Measurements from ENCODE around the gene TIMM22.

Gene TIMM22

DNA sequence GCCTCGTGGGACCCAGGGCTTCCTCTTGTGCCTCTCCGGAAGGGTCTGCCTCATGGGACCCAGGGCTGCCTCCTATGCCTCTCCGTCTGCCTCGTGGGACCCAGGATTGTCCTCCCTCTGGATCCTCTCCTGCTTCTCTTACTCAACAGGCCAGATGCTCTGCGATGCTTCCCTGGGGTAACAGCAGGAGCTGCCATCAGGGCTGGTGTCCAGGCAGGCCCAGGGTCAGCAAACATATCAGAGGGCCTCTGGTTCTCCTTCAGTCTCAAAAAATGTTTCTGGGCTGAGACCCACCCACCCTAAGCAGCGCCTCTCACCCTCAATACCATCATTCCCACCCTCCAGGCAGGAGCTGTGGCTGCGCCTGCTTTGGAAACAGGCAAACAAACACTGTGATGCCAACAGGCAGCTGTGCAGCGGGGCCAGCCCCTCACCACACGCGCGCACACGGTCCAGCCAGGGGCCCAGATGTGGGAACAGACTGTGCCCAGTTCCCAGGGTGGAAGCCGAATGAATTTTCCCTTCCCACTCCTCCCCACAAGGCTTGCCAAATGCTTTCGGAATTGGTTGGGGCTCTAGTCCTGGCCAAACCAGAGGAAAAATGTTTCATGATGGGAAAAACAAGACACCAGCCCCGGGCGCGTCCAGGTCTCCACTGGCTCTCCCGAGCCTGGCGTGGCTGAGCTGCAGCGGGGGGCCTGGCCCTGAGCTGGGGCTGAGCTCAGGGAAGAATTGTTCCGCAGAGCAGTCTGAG is 11.3 kb downstream of the TIMM22 start (continued):
- TF ChIP-seq ZBTB26 (tag by site-specific recombination; optimal IDR thresholded peaks at IDR 0.05): no peak

DNA sequence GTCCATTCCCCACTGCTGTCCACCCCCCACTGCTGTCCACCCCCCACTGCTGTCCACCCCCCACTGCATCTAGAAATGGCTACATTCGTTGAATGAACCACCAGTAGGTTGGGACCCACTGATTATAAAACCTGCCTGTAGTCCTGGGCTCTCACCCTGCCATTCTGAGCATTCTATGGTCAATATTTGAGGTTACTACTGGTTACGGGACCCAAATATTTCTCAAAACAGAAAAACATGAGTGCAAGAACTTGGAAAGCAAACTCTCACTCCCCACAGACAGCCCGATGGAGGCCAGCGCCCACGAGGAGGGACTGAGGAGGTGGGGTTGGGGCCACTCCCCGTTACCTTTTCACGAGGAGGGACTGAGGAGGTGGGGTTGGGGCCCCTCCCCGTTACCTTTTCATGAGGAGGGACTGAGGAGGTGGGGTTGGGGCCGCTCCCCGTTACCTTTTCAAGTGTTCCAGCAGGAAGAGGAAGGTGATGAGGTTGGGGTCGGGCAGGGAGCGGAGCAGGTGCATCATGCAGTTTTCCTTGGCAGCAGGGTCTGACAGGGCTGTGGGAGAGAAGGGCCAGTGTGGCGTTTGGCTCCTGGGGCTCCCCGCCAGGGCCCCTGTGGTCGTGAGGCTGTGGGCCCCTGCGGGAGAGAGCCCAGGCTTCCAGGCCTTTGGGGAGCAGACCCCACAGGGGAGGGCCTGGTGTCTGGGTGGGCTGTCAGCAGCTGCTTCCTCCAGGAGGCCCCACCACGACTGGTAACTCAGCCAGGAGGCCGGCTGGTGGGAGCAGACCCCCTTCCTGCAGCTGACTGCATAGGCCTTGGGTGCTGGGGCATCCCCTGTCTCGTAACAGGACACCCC is 12.5 kb downstream of the TIMM22 start:
- TF ChIP-seq GLIS2 (tag by site-specific recombination; IDR thresholded peaks at IDR 0.05) (peak; percentile 38; the same call in 1 of the 2 replicates), YY2 (tag by site-specific recombination; IDR thresholded peaks at IDR 0.05) (no peak), ZIC2 (tag by site-specific recombination; IDR thresholded peaks at IDR 0.05) (peak; percentile 57), GLIS1 (tag by site-specific recombination; IDR thresholded peaks at IDR 0.05) (peak; percentile 52; the same call in 1 of the 2 replicates)
- CTCF ChIA-PET: interaction anchor here (0.8 to 1.3 kb wide), 2 partner anchors 10 to 13 kb away, joined by 3 to 4 read pairs; partner anchors contain the start of gene TIMM22

GRCh38 chr17:1010086-1010450 is 13.1 kb downstream of the TIMM22 start:
- ChIA-PET POLR2A (no interaction called here), CTCF (interaction anchor here (0.8 to 1.3 kb wide), 2 partner anchors 11 to 14 kb away, joined by 3 to 4 read pairs; partner anchors contain the start of gene TIMM22)
- peak; percentile 53; the same call in 1 of the 2 replicates for TF ChIP-seq EGR2 (tag by site-specific recombination; IDR thresholded peaks at IDR 0.05; ENCODE audit: low read depth)
- no peak for TF ChIP-seq ZNF704 (tag by site-specific recombination; IDR thresholded peaks at IDR 0.05)
- peak; percentile 38 for TF ChIP-seq ZFHX2 (tag by site-specific recombination; conservative IDR thresholded peaks at IDR 0.05)
- no peak overlapping the region for H3K27ac ChIP-seq (ENCODE audit: extremely low read depth, low read depth, low read length)
- H3K9me3 ChIP-seq (ENCODE audit: control insufficient read depth, insufficient read depth, low read depth, low read length): no peaks in the 10 kb centered on the region
- no peaks in the 10 kb centered on the region for H3K4me1 ChIP-seq (ENCODE audit: control insufficient read depth, insufficient read depth, low read length)
- H3K36me3 ChIP-seq (ENCODE audit: control insufficient read depth in 2 of 2, insufficient read depth in 1 of 2, low read length in 2 of 2): peaks cover 0 to 71% of the 10 kb centered on the region in 2 experiments; a peak in 2 of 3 replicates
- H3K4me3 ChIP-seq (ENCODE audit: low read depth, low read length): no peak overlapping the region

More for the DNA sequence above, 12.5 kb downstream of the TIMM22 start:
- POLR2A ChIA-PET: no interaction called here
- no peak overlapping the region for H3K4me3 ChIP-seq (ENCODE audit: low read depth, low read length)
- H3K27ac ChIP-seq (ENCODE audit: extremely low read depth, low read depth, low read length): no peak overlapping the region
- H3K9me3 ChIP-seq (ENCODE audit: control insufficient read depth, insufficient read depth, low read depth, low read length): no peaks in the 10 kb centered on the region
- peaks cover 0 to 77% of the 10 kb centered on the region in 2 experiments; a peak in 2 of 3 replicates for H3K36me3 ChIP-seq (ENCODE audit: control insufficient read depth in 2 of 2, insufficient read depth in 1 of 2, low read length in 2 of 2)
- no peaks in the 10 kb centered on the region for H3K4me1 ChIP-seq (ENCODE audit: control insufficient read depth, insufficient read depth, low read length)

DNA sequence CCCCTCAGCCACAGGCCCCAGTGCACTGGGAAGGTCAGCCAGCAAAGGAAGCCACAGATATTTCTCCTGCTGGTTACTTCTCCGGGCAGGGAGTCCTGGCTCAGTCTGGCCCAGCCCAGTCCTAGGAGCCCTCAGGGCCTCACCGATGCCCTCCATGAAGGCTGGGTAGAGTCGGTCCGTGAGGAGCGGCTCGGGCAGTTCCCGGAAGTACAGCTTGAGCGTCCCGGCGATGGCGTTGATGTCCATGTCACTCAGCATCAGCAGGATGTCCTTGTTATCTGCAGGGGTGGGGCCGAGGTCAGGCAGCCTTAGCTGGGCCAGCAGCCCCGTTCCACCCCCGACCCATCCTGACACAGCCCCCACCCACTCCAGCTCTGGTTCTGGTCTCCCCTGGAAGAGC is 13.7 kb downstream of the TIMM22 start:
- ChIA-PET POLR2A (no interaction called here), CTCF (interaction anchor here (1.3 kb wide), 1 partner anchor 11 kb away, joined by 3 read pairs; no protein-coding TSS in a partner anchor)
- H3K9me3 ChIP-seq (ENCODE audit: control insufficient read depth, insufficient read depth, low read depth, low read length): no peaks in the 10 kb centered on the region
- no peak overlapping the region for H3K27ac ChIP-seq (ENCODE audit: extremely low read depth, low read depth, low read length)
- no peaks in the 10 kb centered on the region for H3K4me1 ChIP-seq (ENCODE audit: control insufficient read depth, insufficient read depth, low read length)
- peaks cover 0 to 65% of the 10 kb centered on the region in 2 experiments; a peak in 2 of 3 replicates for H3K36me3 ChIP-seq (ENCODE audit: control insufficient read depth in 2 of 2, insufficient read depth in 1 of 2, low read length in 2 of 2)
- no peak overlapping the region for H3K4me3 ChIP-seq (ENCODE audit: low read depth, low read length)
- TF ChIP-seq ZBTB17 (tag by site-specific recombination; IDR thresholded peaks at IDR 0.05): no peak
- TF ChIP-seq SP7 (tag by site-specific recombination; IDR thresholded peaks at IDR 0.05): no peak
- no peak for TF ChIP-seq GLIS2 (tag by site-specific recombination; IDR thresholded peaks at IDR 0.05)
- TF ChIP-seq ZEB2 (tag by site-specific recombination; IDR thresholded peaks at IDR 0.05): no peak
- no peak for TF ChIP-seq ZNF26 (tag by site-specific recombination; IDR thresholded peaks at IDR 0.05)

All from HEK293 (cell line).